GM21529 (cell line): ENCODE data around the gene TSPAN9.
A peak's percentile ranks its signal among the peaks of the same experiment; 100 is the strongest.

Source experiments
- ATAC-seq: cut with Tn5 transposase; IDR thresholded peaks from one replicate; pipeline ENCODE4 v1.9.1; 2021; ENCODE audit not compliant: unreplicated experiment

The TSPAN9 gene

GRCh38 chr12:3288690-3289089 is 211.5 kb downstream of the TSPAN9 start:
- no peak for ATAC-seq

- no peak for ATAC-seq
These were observed 212.5 kb downstream of the TSPAN9 start for GRCh38 chr12:3289702-3290101.

- ATAC-seq = no peak
These were observed 214.8 kb downstream of the TSPAN9 start for GRCh38 chr12:3291939-3292338.

DNA sequence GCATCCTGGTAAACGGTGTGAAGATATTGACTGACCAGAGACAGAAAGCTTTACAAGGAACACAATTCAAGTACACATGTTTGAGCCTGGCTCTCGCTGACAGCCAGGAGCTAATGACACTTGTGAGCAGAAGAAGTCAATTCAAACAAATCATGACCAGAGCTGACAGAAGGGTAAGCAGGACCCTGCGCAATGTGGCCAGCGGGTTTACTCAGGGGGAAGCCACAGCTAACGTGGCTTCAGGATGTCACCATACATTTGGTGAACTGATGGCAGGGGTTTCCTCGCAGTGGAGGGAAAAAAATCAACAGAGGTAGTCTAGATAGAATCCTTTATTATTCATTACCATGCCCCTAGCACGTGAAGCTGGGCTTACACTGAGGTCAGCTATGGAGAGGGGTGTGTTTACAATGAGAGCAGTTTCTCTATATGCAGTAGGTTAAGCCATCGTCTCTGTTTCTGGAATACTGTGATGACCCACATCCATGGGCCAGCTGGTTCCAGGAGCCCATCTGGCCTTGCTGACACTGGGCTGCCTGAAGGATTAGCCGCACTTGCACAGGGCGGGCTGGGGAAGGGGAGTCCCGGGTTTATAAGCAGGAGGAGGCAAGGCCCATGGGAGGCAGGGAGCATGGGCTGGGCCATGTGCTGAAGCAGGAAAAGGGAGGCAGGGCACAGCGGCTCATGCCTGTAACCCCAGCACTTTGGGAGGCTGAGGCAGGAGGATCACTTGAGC is 215.7 kb downstream of the TSPAN9 start:
- no peak for ATAC-seq

DNA sequence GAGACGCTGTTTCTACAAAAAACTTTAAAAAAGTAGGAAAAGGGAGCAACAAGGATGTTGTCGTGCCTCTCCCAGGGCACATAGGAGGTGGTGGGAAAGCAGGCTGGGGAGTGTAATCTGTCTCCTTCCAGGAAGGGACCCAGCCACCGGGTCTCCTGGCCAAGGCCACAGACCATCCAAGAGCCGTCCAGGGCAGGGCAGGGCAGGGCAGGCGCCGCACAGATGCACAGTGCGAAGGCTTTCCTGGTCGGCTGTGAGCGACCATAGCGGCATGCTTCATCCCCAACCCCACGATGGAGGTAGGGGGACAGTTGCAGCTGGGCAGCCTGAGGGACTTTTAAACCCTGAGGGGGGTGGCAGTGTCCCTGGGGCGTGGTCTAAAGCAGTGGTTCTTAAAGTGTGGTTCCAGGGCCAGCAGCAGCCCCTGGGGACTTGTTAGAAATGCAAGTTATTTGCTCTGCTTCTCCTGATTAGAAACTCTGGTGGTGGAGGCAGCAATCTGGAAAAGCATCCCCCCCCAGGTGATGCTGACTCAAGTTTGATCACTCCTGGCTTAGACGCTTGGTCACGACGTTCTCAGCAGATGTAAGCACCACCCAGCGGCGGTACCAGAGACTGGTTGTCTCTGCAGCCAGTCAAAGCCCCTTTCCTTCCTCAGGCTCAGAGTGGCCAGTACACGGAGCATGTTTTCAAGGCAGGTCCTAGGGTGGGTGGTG is 216.4 kb downstream of the TSPAN9 start:
- ATAC-seq = no peak

GRCh38 chr12:3294481-3294911 is 217.3 kb downstream of the TSPAN9 start:
- ATAC-seq = no peak

- ATAC-seq = no peak
These were observed 218.0 kb downstream of the TSPAN9 start for GRCh38 chr12:3295225-3295624.

- ATAC-seq = no peak
These were observed 218.6 kb downstream of the TSPAN9 start for GRCh38 chr12:3295646-3296408.

DNA sequence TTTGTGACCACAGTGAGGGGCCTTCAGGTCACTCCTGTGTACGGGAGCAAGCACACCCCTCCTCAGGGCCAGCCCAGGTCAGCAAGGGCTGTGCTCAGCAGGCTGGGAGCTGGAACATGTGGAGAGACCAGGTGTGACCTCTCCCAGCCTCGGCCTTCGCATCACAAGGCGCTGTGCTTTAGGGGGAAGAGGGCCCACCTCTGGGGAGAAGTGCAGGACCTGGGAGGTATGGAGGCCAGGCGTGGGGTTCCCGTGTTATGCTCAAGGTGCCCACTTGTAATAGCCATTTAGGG is 219.2 kb downstream of the TSPAN9 start:
- ATAC-seq = no peak

DNA sequence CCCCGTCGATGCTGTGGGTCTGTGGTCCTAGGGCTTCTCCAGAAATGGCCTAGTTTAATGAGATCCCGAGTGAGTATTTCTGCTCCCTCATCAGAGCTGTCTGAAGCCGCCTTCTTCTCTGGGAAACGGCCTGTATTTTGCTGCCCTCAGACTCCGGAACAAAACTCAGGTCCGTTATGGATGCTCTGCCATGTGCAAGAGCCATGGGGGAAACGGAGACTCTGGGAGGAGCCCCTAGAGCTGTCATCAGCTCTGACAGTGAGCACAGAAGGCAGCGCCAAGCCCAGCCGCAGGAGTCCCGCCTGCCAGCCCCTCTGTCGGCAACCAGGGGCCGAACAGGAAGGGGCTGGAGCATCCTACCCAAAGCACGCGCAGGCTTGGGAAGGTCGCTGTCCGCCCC is 221.4 kb downstream of the TSPAN9 start:
- ATAC-seq = no peak

DNA sequence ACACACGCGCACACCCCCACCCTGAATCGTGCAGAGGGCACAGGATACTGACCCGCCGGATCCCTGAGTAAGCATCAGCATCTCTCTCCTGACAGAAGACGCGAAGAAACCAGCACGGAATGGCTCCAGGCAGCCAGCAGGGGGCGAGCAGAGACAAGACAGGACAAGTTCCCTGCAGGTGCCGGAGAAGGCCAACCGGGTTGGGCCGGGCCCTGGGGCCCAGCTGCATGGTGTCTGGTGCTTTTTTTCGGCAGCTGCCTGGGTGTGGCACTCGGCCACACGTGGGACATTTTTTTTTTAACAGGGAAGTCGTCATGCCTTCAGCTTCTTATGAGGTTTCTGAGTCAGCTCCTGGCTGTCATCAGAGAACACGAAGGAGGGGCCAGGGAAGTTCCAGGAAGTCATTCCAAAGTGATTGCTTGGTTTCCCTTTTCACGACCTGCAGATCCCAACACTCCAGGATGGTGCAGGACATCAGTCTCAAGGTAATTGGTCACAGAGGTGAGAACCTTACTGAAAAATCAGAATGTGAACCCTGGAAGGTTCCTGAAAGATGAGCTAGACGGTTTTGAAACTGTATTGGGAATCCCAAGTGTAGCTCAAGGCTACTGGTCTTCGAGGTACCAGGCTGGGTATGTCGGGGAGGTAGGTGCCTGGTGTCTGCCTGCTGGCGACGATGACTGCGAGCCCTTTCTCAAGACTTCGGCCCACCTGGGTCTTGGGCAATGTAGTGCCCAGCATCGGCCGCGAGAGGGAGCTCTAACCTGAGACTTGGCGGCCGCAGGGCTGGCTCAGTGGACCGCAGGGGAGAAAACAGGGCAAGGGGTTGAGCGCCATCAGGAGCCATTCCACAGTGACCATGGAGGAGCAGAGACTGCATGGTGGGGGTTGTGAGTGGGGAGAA is 223.0 kb downstream of the TSPAN9 start:
- ATAC-seq = peak; percentile 66

GRCh38 chr12:3300833-3301401 is 223.7 kb downstream of the TSPAN9 start:
- no peak for ATAC-seq

GRCh38 chr12:3302401-3303041 is 225.3 kb downstream of the TSPAN9 start:
- ATAC-seq = no peak

DNA sequence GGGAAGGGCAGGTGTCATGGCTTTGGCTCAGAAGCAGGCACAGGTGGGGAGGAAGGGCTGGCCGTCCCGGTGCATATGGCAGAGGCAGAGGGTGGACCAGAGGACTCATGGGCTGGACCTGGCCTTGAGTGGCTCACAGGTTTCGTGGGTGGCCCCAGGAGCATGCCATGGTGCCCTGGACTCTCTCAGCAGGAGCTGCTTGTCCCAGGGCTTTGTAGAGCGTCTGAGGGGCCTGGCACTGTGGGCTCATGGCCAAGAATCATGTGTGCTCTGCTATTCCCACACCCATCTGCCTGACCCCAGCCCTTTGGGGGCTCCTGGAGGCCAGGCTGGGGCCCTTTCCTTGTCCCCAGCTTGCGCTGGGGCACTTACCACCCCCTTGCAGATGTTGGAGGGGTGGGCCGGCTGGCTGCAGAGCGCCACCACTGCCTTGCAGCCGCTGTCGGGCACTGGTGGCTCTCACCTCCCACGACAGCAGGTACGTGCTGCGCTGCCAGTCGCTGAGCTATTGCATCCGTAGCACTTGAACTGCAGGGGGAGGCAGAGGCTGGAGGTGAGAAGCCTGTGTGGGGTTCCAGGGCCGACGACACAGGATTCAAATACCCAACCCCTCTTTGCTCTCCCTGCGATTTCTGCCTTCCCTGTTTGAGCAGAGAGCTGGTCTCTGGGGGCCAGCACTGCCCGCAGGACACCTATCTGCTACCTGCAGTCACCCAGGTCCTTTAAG is 226.4 kb downstream of the TSPAN9 start:
- no peak for ATAC-seq

- ATAC-seq = no peak
These were observed 227.4 kb downstream of the TSPAN9 start for GRCh38 chr12:3304436-3305165.

- ATAC-seq = no peak
These were observed 228.3 kb downstream of the TSPAN9 start for GRCh38 chr12:3305464-3305863.

- ATAC-seq = no peak
These were observed 228.9 kb downstream of the TSPAN9 start for GRCh38 chr12:3305904-3306619.

- ATAC-seq = no peak
These were observed 230.2 kb downstream of the TSPAN9 start for GRCh38 chr12:3307389-3307788.
